NCI-H69 (cell line): ENCODE measurements around the gene PRDX4.
"Not testable (repeated sequence)": the region's sequence is repeated elsewhere in the genome, so short reads cannot be mapped to it uniquely, and the experiment has no call there.

Experiments used
- DNase-seq: peaks from one replicate; lab custom pipeline; 2025; lab: John Stamatoyannopoulos, UW

The PRDX4 gene

DNA sequence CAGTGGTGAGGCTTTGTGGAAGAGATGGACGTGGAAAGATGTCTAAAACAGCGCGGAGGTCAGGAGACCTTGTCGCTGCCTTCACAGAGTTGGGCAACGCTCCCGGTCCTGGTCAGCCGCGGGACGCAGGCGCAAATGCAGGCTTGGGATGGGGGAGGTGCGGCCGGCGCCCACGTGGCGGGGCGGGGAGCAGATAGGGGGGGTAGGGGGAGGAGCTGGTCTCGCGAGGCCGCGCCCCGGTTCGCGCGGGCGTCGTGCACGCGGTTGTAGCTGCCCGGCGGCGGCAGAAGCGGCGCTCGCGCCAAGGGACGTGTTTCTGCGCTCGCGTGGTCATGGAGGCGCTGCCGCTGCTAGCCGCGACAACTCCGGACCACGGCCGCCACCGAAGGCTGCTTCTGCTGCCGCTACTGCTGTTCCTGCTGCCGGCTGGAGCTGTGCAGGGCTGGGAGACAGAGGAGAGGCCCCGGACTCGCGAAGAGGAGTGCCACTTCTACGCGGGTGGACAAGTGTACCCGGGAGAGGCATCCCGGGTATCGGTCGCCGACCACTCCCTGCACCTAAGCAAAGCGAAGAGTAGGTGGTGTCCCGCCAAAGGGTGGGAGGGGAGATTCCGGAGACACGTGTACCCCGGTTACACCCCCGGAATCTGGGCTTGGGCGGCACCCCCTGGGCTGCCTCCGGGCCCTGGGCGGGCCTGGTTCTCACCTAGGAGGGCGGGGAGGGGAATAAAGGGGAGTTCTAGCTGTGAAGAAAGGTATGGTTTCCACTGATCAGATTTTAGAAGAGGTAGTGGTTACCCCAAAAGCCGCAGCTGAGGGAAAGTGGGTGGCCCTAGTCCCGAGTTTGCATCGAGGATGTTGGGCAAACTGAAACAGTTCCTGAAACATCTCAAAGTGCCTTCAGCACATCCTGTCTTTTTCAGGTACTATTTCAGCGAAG, at the start of gene PRDX4:
Gene PRDX4, plus strand, starts transcription at position 255 of the 939 bp plus-strand sequence. Its CDS starts 78 bp downstream, at position 333.
- DNase-seq = peak; percentile 93

DNA sequence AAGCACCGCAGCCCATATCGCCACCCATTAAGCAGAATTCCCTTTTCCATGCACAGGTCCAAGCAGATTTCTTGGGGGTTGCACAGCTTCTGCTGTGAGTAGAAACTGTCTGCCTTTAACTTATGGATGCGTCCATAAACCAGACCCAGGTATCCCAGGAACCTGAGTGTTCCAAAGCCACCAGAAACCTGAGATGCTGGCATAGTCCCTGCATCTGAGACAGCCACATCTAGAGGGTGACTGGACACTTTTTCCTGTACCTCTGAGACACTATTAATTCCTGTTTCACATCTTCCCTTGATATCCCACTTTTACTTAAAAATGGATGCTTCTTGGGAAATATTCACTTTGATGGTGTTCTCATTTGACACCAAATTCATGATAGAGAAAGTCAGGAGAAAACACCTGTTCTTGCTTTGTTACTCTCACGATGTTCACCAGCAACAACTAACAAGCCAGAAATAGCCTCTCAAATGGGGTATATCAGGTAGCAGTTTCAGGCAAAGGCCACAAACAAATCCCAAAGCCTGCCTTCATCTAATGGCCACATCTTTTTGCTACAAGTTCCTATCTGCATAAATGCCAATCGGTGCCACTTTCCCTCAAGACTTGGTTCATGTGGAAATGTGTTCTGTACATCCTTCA, 45.5 kb upstream of the PRDX4 start:
- DNase-seq = no peak

DNA sequence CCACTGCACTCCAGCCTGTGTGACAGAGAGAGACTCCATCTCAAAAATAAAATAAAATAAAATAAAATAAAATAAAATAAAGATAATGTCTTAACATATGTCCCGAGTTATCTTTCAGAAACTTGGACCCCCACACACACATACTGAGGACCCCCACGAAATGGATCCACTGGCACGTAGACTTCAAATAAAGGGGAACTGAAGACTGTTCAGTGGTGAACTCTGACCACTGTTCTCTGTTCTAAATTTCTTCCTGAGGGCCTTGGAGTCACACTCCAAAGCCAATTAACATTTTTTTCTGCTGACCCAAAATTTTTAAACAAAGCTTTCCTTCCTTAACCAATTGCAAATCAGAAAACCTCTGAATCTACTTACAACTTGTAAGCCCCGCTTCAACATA, 43.5 kb upstream of the PRDX4 start:
- no peak for DNase-seq

DNA sequence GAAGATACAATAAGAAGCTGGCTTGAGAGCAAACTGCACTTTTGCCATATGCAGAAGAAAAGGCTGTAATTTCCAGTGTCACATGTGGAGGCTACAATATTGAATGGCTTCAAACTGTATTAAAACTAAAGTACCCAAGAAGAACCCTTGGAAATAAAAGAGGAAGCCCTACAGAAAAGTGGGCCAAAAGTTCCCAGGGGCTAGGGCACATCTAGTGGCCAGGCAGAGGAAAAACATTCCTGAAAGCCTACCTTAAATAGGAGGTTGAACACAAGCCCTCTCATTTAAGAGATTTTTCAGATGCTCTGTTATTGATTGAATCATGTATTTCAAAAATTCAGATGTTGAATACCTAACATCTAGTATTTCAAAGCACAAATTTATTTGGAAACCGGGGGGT, 40.6 kb upstream of the PRDX4 start:
- no peak for DNase-seq

DNA sequence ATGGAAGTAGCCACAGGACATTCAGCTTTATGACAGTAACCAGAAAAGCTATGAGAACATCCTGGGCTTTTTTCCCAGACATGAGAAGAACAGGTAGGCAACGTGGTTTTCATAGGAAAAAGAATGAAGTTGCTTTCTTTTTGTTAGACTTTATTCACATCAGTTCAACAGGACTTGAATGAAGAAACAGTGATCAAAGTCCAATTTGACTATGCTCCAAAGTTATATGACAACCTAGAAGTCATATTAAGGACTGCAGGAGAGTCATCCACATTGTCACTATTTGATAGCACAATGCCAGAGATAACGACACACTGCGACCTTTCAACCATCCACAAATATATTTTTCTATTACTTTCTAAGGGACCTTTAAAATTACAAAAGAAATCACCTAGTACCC, 39.2 kb upstream of the PRDX4 start:
- DNase-seq = no peak

DNA sequence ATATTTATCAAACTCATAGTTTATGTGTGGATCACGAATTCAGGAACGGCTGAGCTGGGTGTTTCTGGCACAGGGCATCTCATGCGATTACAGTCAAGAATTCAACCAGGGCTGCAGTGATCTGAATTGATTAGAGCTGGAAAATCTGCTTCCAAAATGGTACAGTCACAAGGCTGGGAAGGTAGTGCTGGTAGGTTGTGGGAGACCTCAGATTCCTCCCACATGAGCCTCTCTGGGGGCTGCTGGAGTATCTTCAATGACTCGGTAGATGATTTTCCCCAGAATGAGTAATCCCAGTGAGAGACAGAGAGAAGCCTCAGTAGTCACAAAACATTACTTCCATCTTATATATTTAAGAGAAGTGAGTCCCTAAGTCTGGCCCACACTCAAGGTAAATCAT, 36.2 kb upstream of the PRDX4 start:
- DNase-seq = no peak

DNA sequence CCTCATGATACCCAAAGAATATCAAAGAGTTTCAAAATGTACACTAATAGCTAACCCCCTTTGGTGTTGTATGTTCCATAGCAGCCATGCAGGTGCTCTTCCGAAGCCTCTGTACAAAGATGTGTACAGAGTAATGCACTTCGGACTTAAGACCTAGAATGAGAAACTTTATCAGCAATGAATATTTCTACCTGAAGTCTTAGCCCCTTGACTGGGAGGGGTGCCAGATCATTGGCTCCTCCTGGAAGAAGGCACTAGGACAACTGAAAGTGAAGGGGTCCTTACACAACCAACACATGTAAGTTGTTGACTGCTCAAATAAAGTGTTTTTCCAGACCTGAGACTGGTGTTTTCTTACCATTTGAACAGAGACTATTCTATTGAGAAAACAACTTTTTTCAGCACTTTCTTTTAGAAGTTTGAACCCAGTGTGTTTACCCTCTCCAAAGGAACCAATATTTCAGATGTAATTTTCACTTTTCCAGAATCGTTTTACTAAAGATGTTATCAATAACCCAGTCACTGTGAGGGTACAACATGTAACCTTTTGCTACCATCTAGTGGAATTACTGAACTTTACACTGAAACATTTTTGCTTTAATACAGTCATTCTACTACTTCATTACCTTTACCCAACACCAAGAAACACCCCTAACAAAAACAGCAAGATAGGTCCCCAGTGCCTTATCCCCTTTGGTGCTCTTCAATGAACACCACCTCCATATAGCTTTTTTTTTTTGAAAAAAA, 33.3 kb upstream of the PRDX4 start:
- DNase-seq = no peak

DNA sequence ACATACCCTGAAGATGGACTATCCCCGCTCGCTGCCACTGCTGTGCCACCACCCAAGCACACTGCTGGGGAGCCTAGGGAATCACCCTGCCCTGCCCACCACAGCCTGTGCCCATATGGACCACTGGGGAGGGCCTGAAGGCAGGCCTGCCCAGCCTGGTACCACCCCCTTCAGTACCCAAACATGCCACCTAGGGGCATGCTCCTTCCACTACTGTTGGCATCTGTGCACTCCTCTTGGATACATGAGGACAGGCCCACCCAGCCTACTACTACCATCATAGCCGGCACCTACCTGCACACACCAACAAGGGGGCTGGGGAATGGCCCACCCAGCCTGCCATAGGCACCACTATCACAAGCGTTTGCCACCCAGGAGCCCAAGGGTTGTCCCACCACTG, 30.1 kb upstream of the PRDX4 start:
- DNase-seq = peak; percentile 1

DNA sequence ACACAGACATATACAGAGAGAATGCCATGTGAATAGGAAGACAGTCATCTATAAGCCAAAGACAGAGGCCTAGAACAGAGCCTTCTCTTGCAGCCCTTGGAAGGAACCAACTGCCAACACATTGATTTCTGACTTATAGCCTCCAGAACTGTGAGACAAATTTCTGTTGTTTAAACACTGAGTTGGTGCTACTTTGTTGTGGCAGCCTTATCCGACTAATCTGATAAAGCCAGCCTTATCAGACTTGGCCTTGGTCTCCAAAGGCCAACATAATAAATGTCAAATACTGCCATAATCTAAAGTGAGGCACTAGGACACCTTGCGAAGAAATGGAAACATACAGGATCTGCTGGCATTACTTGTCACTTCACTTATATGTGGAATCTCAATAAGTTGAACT, 24.3 kb upstream of the PRDX4 start:
- no peak for DNase-seq

DNA sequence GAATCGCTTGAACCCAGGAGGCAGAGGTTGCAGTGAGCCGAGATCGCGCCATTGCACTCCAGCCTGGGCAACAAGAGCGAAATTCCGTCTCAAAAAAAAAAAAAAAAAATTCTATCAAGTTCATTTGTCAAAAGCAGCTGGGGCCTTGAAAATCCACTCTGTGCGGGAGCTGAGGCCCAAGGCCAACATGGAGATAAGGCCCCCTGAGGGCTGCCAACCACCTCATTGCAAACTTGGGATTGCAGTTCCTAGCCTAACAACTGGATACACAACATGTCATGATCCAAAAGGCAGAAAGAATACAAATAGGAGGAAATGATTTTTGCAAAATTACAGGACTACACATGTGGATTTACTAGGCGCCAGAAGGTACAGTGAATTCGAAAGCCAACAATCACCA, 22.5 kb upstream of the PRDX4 start:
- no peak for DNase-seq

DNA sequence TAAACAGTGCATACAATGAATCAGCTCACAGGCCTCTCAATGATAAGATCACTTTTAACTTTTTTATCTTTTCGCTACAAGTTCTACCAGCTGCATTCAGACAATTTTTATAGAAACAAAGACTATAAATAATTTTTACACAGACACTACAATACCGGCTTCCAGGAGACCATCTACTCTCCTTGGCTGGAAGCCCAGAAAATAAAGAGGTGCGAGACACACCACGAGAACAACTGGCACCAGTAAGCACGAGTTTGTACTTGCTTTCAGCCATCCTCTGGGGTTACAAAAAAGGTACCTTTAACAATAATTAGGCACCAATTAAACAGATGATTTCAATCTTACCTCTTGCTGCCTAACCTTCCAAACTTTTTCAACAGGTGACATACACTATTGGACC, 11.2 kb upstream of the PRDX4 start:
- peak; percentile 13 for DNase-seq

DNA sequence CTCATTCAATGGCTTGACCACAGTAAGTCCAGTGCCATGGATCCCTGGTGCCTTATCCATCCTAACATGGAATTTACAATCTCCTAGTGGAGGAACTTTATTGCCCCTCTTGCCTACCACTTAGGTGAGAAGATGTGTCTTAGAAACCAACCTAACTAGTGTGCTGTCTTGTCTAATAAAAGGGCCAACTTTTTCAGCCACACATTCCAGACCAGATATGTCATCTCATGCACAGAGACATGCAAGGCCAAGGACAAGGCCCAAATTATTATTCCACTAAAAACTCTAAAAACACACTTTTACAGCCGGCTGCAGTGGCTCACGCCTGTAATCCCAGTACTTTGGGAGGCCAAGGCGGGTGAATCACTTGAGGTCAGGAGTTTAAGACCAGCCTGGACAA, 10.6 kb upstream of the PRDX4 start:
- no peak for DNase-seq

DNA sequence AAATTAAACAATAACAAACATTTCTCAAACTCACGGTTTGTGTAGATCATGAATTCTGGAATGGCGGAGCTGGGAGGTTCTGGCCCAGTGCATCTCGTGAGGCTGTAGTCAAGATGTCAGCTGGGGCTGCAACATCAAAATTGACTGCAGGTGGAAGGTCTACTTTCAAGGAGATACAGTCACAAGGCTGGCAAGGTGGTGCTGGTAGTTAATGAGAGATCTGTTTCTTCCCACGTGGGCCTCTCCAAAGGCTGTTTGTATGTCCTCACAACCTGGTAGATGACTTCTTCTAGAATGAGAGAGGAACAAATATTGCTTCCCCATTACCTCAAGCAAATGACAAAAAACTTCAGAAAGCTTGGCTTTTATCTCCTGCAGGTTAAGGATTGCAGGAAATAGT, 8.0 kb upstream of the PRDX4 start:
- no peak for DNase-seq

DNA sequence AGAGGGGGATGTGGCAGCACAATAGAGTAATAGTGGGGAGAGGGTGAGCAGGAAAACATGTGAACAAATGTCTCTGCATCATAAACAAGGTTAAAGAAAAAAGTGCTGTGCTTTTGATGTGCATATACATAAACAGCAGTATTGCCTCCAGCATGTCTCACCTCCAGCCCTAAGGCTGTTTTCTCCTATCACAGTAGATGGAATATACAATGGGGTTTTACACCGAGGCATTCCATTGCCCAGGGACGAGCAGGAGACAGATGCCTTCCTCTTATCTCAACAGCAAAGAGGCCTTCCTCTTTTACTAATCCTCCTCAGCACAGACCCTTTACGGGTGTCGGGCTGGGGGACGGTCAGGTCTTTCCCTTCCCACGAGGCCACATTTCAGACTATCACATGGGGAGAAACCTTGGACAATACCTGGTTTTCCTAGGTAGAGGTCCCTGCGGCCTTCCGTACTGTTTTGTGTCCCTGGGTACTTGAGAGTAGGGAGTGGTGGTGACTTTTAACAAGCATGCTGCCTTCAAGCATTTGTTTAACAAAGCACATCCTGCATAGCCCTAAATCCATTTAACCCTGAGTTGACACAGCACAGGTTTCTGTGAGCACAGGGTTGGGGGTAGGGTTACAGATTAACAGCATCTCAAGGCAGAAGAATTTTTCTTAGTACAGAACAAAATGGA, 7.1 kb upstream of the PRDX4 start:
- DNase-seq = not testable (repeated sequence)

DNA sequence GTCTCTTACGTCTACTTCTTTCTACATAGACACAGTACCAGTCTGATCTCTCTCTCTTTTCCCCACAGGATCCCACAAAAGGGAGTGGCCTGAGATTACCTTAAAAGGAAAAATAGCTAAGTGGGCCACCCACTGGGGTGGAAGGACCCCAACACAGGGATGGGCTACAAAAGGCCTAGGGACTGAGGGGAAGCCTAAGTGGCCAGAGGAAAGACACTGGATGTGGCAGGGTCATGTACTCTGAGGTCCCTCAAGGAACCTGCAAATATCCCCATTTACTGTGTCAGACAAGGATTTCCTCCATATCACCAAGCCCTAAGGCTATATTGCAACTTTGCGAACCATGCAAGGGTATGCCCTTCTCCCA, 6.5 kb upstream of the PRDX4 start:
- DNase-seq = no peak

DNA sequence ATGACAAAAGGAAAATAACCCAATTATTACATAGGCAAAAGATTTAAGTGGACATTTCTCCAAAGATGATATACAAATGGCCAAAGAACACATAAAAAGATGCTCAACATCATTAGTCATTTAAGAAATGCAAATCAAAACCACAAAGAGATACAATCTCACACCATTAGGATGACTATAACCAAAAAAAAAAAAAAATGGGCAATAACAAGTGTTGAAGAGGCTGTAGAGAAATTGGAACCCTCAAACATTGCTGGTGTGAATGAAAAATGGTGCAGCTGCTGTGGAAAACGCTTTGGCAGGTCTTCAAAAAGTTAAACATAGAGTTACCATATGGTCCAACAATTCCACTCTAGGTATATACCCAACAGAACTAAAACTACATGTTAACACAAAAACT, 5.6 kb upstream of the PRDX4 start:
- no peak for DNase-seq

DNA sequence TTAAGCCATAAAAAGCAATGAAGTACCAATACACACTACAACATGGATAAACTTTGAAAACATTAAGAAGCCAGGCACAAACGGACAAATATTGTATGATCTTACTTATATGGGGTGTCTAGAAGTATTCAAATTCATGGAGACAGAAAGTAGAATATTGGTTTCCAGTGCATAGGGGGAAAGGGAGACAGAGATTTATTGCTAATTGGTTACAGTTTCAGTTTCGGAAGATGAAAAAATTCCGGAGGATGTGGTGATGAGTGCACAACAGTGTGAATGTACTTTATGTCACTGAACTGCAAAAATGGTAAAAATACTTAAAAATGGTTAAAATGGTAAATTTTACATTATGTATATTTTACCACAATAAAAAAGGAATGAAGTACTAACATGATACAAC, 5.1 kb upstream of the PRDX4 start:
- DNase-seq = no peak

DNA sequence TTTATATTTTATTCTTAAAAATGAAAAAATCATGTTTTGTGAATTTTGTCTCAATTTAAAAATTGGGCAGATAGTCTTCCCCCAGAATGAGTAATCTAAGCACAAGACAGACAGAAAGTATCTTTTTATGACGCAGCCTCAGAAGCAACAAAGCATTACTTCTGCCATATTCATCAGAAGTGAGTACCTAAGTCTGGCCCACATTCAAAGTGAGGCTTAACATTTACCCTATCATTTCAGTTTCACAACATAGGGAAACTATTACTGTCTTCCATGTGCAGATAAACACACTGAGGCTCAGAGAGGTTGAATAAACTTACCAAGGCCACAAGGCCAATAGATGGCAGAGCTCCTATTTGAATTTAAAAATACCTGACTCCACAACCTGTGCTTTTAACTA, 4.4 kb upstream of the PRDX4 start:
- DNase-seq = no peak

DNA sequence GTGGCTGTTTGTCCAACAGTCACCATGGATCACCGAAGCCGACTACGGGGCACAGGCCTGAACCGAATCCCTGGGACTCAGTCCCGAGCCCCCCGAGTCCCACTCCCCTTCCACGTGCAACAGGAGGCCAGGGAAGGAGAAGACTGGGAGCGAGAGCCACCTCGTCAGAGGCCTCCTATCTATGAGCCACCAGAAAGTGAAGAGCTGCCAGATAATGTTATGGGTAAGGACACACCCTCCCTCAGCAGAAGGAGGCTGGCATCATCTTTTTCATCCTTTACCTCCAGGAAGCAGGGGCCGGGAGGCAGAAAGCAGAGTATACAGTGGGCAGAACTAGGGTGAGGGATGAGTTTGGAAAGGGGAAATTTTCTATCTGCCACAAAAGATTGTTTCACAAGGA, 2.8 kb upstream of the PRDX4 start:
- DNase-seq = no peak

DNA sequence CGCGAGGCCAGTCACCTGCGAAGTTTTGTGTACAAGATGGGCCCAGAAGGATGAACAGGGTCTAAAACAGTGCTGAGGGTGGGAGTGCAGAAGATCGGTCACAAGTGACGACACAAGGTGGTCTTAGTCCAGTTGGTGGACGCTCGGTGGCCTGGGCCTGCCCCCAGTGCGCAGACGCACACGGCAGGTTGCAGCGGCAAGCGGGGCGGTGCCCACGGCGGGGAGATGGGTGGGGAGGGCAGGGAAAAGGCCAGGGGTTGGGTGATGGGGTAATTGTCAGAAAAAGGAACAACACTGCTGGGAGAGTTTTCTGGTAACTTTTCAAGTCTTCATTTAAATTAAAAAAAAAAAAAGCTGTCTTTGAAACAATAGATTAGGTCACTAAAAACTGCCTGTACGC, 1.0 kb upstream of the PRDX4 start:
- DNase-seq = no peak

DNA sequence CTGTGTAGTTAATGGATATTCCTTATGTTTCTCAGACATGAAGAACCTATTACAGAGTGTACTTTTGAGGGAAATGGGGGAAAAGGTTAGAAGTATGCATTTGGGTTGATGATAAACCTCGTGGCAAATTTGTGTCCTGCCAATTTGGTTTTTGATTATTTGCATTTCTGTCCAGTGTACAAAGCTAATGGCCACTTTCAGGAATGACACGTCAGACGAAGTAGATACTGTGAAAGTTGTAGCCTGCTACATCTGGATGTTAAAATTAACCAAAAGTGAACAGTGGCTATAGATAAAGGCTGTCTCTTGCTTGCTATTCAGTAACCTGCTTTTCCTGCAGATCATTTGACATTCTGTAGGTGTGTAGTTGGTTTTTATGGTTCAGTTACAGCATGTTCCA, 1.0 kb downstream of the PRDX4 start:
- peak; percentile 4 for DNase-seq

DNA sequence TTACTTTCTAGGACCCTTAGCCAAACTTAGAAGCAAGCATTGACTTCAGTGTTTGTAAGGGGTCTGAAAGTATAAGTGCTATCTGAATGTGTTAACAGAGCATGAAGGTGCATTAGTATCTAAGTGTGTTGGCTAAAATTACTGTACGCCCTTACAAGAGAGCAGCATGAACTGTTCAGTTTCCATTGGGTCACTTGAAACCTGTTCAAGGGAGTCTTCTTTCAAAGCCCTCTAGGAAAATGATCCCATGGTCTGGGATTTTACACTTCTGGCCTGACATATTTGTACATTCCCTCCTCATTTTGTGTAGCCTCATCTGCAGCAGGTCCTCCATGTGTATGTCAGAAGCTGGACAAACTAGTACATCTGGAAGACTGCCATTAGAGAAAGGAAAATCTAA, 3.2 kb downstream of the PRDX4 start:
- DNase-seq = no peak
